GM12892 (cell line): Measurements from ENCODE around the gene RBM18.

ENCODE experiments used
- POLR2A ChIP-seq: IDR thresholded peaks from 2 replicates; pipeline ENCODE4 v1.6.1; 2011; ENCODE audit warnings: low read depth, low read length, control low read depth
- POLR2AphosphoS5 ChIP-seq: IDR thresholded peaks from 2 replicates; pipeline ENCODE4 v1.6.1; 2011; ENCODE audit warnings: low read depth, low read length, control low read depth

DNA sequence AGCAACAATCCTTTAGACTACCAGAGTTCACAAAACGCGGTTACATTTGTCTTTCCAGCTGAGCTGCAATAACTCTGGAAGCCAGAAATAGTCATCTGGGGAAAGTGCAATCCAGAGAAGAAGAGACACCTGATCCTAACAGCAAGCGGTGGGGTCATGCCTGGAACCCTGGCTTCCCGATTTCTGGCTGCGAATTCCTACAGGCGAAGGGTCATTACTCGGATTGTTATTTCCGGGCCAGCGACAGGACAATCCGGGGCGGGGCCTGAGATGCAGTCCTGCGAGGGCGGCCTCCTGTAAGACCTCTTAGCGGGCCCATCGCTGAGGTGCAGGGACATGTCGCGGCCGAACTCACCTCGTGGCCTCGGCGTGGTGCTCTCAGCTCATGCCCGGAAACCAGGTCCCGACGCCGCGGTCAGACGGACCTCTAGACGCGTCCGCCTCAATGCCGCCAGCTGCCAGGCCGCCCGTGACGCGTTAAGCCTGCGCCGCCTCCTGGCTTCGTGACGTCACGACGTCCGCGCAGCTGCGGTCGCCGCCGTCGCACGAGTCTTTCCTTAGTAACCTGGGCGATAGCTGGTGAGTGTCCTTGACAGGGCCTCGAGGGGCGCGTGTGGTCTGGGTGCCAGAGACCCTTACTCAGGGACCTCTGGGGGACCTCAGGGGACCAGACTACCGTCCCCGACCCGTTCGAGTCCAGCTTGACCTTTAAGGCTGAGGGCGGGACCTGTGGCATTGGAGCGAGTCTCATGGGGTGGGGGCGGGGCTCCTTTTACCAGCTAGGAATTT lies at the start of gene RBM18, which contains the start of gene MRRF:
- TF ChIP-seq POLR2AphosphoS5 (peak; percentile 91), POLR2A (peak; percentile 89; the same call in 1 of the 2 replicates)
